Hematopoietic multipotent progenitor cell treated with erythropoietin and hydrocortisone succinate and interleukin-3 and kit ligand, for 15 days (in vitro differentiated cells): Measurements from ENCODE around the gene CCDC102A.
A peak's percentile ranks its signal among the peaks of the same experiment; 100 is the strongest.

ENCODE experiments used
- DNase-seq: peaks from one replicate; pipeline ENCODE4 v3.0.0-alpha.2; 2015; ENCODE audit warnings: low spot score

Gene CCDC102A

DNA sequence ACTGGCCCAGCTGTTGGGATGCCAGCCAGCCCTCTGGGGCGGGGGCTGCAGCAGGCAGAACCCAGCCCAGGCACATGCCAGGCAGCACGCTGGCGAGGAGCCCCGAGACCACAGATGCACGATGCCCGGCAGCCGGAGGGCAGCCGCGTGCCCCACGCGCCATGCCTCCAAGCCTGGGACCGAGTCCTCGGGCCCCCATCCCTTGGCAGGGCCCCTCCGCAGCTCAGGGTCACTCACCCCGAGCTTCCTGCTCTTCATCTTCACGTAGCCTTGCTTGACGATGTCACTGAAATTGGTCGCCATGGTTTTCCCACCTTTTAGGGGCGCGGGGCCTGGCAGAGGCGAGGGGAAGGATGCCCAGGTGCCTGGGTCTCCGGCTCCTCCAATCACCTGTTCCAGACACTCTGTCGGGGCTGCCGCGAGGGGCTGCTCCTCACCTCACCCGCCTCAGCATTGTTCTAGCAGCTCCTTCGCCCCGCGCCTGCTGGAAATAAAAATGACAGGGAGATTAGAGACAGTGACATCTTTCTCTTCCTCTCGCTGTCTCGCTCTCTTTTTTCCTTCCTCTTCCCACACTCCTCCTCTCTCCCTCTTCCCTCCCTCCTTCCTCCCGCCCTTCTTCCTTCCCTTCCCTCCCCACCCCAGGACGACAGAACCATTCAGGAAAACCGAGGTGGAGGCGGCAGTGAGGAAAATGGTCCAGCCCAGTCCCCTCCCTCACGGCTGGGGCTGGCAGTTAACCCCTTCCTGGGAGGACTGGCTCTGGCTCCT, 57.0 kb downstream of the CCDC102A start:
- no peak for DNase-seq

DNA sequence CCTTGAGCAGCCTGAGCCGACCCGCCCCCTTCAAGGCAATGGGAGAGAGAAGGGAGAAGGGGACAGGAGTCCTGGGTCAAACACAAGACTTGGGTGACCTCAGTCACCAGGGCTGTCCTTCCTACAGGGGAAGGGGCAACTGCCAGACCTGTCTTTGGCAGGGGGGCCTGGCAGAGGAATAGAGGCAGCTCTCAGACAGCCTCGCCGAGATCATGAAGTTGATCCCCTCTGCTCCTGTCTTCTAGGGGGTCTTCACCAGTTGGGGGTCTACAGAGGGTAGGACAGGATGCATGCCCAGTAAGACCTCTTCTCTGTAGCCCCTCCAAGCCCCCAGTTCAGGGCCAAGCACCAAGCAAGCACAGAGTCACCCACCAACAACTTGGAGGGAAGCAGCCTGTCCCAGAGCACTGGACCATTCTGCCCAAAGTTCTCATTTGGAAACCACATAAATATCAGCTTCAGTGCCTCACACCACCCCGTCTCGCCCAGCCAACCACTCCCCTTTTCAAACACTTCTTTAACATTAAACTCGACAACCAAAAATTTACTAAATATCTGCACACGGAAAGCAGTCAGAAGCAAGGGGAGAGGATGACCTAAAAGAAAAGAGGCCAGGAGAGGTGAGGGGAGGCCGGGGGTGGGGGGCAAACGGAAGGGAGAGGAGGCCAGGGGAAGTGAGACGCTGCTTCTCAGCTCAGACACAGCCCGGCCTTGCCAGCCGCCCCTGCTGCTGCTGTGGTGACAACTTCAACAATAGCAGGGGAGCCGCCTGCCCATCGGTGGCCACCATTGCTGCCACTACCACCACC, 57.8 kb downstream of the CCDC102A start:
- no peak for DNase-seq

DNA sequence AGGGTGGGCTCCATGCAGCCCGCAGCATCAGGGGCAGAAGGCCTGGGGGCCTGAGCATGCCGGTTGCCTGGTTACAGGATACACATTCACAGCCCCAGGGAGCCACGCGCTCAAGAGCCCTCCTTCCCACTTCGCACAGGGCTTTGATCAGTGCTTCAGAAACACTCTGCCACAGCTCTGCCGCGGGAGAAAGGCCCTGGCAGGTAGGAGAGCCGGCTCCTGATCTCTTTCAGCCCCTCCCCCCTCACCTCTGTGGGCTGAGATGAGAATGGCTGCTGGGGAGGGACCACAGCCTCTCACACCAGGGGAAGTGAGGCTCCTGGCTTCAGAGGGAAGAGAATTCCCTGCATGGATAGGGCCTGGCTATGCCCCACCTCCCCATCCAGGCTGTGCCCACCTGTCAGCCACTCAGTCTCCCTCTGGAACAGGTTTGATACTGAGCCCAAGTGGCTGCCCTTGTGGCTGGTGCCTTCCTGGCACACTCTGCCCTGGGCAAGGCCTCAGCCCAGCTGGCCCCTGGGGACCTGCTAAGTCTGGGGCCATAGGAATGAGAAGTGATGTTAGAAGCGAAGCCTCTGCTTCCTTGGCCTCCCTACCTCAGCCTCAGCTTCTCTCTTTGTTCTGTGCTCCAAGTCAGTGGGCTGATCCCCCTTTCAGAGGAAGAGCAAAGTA, 58.7 kb downstream of the CCDC102A start:
- DNase-seq = no peak

DNA sequence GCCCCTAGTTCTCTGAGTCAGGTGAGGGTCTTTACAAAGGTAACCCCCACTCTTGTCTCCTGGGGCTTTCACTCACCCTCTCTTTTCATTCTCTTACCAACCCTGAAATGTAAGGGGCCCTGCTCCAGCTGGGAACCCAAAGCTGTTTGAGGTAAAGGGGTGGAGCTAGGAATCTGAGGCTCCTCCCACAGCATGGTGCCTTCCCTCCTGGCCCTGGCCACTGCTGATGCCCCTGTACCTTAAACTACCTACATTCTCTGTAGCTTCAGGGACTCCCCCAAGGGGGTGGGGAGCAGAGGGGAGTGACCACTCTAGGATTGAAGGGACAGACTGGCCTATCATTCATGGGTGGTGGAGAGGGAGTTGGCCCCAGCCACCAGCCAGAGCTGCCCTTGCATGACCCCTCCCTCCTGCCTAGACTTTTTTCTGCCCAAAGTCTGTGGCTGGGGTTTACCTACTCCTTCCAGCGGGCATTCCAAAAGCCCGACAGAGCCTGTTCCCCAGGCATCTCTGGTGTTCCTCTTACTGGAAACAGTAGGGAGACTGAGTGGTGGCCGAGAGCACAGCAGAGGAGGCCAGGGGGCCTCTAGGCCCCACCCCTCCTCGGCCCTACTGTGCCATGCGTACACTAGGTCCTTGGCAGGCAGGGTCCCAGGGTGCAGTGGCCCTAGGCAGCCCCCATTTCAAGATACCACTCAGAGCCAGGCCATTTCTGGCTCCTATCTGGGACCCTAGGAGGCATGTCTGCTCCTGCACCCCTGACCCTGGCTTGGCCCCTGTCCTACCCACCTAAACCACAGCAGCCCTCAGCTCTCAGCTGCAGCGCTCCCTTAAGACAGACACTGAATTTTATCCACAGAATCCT, 59.6 kb downstream of the CCDC102A start:
- no peak for DNase-seq

DNA sequence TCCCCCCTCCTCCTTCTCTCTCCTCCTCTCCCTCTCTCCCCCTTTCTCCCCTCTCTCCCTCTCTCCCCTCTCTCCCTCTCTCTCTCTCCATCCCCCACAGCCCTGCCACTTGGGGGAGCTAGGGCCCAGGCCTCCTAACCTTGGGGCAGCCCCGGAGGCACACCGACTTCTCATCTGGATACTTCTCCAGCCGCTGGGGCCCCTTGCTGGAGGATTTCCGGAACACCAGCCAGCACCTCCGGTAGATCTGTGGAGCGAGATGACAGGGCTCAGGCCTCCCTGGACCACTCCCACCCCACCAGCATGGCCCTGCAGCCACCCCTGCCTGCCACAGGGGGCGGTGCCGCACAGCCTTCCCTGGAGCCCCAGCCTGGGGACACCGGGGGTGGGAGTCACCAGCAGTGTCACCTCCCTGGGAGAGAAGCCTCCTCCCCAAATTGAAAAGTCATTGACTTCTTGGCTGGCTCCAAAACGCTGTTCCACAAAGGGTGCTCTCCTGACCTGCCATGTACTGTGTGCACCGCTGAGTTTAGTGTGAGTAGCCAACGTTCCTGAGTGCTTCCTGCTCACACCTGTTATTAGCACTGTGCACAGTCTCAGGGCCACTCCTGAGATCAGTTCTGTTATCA, 60.5 kb downstream of the CCDC102A start:
- DNase-seq = peak; percentile 10

DNA sequence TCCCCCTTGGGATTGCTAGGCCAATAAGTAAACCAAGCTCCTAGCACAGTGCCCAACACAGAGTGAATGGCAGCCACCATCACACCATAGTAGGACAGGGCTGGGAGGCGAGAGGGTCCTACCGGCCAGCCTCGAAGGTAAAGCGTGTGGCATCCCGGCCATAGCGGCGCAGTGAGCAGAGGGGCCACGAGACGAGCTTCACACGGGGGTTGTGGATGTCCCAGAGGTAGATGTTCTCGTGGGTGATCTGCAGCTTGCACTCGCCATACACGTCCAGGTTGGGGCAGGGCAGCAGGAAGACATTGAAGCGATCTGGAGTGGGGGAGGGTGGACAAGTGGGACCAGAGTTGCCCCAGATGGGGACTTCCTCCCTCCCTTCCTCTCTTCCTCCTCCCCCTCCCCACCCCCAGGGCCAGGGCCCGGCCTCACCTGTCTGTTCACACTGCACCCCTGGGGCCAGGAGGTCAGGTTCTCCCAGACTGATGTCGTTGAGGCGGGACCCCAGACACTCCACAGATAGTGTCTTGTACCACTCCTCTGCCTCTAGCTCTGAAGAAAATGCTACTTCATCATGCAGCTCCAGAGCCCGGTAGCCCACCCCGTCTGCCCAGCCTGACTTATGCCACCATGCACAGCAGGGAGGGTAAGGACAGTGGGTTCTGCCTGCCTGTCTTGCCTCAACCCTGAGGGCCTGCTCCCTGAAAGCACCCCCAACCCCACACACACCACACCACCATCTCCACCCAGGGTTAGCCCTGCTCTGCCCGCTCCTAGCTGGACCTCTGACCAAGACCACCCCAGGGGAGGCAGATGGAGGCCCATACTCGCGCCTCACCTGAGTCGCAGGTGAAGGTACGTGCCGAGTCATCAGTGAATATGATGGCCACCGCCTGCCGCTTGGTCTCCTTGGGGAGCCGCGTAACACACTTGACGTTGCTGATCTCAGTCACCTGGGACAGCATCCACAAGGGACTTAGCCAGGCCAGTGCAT, 61.4 kb downstream of the CCDC102A start:
- DNase-seq = no peak

DNA sequence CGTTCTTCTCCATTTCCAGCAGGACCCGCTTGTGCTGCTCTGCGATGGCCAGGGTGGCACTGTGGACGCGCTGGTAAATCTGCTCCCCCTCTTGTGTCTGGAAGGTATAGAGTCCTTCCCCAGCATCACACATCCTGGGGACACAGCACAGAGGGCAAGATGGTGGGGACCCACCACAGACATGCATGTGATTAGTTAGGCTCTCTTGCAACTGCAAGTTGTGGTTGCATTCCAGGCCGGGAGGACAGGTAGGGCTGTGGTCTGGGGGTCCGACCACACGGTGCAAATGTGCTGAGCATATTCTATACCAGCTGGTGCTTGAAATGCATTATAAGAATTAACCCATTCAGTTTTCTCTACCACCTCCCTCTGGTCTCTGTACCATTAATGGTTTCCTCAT, 62.5 kb downstream of the CCDC102A start:
- no peak for DNase-seq

DNA sequence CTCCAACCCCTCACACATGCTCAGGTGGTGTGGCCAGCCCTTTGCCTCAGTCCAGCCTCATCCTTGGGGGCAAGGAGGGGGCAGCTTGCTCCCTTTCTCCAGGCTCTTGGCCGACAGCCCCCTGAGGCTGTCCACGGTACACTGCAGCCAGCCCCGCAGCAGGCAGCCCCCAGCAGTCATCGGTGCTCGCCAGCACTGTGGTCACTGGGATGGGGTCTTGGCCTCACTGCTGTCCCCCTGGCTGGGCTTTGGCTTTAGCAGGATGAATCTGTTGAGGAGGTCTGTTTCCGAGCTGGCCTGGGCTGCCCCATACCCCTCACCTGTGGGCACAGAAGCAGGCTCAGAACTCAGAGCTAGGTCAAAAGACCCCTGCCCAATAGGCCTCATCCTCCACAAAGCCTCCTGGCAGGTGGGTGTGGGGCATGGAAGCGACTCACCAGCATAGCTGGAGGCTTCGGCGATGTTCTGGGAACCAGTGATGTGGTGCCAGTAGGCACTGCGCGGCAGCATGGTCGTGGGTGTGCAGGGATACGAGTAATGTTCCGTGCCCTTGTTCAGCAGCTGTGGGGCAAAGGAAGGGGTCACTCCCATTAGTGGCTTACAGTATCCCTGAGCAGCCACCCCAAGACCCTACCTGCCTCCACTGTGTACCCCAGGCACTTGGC, 63.1 kb downstream of the CCDC102A start:
- no peak for DNase-seq

DNA sequence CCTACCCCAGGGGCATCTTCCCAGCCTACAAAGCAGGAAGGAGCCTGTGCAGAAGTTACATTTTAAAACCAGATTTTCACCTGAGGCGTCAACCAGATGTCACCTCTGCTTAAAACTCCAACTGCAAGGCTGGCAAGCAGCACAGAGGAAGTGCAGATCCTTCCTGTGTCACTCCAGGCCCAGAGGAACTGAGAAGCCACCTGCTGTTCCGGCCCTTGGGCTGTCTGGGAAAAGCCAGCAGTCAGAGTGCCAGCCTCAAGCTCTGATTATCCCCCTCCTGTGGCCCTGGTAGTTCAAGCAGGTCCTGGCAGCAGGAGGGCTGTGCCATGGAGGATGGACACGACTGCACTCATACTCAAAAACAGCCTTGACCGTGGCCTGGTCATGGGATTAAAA, 63.7 kb downstream of the CCDC102A start:
- DNase-seq = no peak

DNA sequence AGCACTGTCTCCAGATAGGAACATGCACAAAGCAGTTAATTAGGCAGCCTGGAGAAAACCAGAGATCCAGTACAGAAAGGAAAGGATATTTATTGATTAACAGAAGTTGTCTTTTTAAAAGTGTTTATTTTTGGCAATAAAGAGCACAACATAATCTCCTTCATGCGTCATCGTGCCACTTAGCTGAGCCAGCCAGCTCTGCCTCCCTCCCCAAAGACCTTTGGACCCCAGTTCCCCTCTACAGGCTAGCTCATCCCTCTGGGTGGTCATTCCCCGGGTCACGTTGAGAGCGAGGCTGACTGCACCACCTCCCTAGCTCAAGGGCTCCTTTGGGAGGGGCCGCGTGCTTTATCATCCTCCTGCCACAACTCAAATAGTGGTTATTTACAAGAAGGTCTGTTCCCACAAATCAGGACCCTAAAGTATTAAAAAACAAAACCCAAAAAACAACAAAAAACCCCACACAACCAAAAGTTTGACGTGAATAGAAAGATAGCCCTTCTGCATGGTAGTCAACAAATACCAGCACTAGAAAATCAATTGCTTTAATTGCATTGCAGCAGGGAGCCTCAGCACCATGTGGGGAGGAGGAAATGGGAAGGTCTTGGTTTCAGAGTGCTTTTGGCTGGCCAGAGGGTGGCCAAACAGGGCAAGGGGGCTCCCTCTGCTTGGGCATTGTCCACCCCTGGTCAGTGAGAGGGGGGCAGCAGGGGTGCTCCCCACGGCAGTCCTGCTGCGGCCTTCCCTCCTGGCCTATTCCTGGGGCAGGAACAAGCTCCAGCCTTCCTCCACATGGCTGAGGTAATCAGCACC, 64.3 kb downstream of the CCDC102A start:
- no peak for DNase-seq

DNA sequence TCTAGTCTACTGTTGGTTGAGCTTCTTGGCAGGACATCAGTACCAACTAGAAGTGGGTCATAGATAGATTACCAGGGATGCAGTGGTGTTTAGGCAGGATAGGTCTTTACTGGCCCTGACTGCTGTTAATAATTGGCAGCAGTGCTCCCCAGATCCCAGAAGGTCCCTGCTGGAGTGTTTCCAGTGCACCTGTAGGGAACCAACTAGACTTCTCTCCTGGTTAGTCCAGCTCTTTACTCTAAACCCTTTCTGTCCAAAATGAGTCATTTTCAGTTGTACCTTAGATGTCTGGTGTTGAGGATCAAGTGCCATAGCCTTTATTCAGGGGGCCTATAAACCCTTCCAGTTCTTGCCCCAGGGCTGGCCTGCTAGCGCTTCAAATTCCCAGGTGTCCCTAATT, 65.2 kb downstream of the CCDC102A start:
- DNase-seq = no peak

DNA sequence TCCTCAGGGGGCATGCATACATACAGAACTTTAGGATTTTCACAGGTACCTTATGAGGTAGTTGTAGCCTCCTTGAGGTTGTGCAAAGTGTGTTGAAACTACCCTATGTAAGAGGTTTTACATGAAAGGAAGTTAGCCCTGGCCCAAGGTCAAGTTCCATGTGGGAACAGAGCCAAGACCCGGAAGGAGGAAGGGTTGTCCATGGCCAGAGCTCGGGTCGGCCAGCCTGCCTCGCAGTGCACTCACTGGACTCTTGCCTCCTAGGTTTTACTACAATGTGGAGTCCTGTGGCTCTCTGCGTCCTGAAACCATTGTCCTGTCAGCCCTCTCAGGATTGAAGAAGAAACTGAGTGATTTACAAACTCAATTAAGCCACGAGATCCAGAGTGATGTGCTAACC, 65.7 kb downstream of the CCDC102A start:
- no peak for DNase-seq

DNA sequence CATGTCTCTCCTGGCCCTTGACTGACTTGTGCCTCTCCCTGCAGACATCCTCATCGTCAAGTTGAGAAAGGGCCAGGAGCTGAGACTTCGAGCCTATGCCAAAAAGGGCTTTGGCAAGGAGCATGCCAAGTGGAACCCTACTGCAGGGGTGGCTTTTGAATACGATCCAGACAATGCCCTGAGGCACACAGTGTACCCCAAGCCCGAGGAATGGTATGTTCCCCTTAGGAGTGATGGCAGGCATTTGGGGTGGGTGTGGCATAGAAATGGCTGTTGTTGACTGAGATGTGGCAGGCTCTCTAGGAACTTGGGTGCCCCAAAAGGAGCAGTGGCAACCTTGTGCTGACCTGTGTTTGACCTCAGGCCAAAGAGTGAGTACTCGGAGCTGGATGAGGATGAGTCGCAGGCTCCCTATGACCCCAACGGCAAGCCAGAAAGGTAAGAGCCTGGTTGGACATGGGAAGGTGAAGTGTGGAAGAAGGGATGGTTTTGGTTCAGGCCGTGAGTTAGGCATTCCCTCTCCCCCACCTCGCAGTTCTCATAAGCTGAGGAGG, 66.4 kb downstream of the CCDC102A start:
- no peak for DNase-seq

DNA sequence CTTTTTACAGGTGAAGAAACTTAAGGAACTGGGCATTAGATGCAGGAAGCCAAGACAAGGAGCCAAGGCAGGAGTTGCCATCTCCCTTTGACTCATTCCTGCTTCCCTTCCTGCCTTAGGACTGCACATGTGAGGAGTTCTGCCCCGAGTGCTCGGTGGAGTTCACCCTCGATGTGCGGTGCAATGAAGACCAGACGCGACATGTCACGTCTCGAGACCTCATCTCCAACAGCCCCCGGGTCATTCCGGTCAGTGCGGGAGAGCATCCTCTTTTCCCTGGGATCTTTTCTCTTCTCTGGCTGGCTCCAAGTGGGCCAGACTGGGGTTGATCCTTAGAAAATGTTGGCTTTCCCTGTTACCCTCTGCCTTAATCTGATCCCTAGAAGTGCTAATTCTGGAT, 67.3 kb downstream of the CCDC102A start:
- DNase-seq = no peak

DNA sequence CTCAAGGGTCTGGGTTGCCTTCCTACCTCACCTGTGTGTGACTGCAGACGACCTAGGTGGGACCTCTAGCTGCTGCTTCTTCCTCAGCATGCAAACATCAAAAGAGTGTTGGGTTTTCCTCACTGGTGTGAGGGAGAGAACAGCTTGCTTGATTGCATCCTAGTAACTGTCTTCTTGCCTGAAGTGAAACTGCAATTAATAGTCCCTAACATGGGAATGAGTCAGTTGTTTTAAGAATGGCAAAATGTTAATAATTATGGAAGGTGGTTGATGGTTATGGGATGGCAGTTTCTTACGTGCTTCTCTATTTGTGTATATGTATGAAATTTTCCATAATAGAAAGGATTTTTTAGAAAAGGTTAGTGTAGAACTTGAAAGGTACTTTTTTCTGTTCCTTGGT, 68.0 kb downstream of the CCDC102A start:
- no peak for DNase-seq

DNA sequence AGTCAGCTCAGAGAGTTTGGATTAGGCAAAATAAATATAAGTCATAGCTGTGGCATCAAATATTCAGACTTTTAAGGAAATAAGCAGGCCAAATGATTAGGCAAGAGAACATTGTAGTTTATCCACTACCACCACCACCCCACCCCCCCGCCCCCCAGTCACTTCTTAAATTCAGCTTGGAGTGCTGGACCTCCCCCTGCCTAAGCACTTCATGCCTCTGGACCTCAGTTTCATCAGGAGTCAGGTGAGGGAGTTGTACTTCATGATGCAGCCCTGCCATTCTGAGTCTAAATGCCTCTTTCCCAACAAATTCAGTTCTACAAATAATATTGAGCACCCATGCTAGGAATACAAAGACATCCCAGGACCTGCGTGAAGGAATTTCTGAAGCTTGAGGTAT, 71.8 kb downstream of the CCDC102A start:
- DNase-seq = no peak

DNA sequence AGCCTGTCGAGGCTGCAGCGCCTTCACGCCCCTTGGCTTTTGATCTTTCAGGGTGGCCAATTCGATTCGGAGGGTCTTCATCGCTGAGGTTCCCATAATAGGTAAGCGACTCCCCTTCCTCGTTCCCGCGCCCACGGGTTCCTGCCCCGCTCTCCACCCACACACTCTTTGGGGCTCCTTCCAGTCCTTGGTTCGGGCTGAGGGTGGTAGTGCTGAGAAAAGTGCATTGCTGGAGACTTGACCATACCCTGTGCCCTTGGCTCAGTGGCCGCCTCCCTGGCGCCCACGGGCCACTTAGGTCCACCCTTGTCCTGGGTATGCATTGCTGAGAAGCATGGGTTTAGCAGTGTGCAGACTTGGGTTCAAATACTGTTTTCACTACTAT, 73.4 kb downstream of the CCDC102A start:
- no peak for DNase-seq

DNA sequence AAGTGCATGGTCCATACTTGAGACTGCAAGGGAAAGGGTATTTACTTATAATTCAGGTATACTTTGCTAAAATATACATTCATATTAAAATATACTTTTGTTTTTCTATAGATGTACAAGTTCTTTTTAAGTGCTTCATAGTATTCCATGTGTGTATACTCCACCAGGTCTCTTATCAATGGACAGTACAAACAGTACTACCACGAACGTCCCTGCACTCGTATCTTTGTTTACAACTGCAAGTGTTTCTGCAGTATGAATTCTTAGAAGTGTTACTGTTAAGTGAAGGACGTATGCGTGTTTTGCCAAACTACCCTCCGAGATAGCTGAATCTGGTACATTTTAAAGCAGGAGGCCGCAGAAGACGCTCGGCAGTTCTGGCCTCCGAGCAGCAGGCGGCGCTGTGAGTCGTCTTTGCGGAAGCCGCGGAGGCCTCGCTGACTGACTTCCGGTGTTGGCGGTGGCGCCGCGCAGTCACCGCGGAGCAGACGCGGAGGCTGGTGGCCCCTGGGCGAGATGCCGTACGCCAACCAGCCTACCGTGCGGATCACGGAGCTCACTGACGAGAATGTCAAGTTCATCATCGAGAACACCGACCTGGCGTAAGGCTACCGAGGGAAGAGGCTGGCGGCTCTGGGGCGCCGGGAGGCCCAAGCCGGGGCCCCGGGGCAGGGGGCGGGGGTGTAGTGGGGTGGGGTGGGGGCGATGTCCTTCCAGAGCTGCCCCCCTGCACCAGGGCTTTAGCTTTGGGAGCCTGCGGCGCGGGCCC, 74.0 kb downstream of the CCDC102A start, which contains the start of gene POLR2C:
POLR2C (plus strand) TSS at position 471 of the 769 bp plus-strand sequence; CDS start at position 517, 46 bp downstream.
- peak; percentile 91 for DNase-seq
